Inflammatory macrophage (primary cell): ENCODE measurements around the gene TOP2A.

Experiments
- DNase-seq, 2 donors: peaks; one replicate each; pipeline ENCODE4 v3.0.0-alpha.2; 2020 to 2022

TOP2A gene

DNA sequence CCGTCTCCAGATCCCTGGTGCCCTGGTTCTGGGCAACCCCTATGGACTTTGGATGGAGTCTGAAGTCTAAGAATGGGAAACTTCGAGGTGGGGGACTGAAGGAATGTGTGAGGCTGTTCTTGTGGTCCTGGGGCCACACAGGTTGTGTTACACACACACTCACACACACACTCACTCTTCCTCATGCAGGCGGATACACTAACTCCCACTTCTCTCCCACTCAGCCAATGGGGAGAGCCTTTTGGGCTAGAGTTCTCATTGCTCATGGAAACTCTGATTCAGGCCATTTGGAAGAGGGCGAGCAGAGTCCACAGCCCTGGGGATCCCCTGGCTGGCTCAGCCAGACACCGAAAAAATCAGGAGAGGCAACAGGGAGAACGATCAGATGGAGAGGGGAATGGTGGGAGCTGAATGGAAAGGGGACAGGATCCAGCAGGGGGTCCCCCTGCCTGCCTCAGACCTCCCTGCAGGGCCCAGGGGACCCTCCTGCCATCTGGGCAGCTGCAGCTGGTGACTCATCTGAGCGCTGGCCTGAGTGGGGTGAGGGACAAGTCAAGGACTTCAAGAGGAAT lies 34.6 kb upstream of the TOP2A start:
- no peak for DNase-seq

DNA sequence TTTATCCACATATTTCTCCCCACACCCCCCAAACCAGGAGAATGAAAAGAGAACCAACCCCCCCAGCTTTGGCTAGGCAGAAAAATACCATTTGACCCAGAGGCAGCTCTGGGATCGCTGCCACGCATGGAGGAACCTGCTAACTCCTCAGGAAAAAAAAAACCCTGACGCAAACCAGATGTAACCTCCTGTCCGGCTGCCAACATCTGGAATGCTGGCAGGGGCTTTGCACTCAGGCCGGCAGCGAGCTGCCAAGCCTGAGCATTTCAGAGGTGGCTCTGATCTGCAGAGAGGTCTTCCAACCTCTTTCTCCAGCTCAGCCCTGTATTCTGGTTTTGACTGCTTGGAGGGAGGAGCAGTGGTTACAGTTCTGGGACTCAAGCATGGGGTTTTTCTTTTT lies 33.7 kb upstream of the TOP2A start:
- no peak for DNase-seq

DNA sequence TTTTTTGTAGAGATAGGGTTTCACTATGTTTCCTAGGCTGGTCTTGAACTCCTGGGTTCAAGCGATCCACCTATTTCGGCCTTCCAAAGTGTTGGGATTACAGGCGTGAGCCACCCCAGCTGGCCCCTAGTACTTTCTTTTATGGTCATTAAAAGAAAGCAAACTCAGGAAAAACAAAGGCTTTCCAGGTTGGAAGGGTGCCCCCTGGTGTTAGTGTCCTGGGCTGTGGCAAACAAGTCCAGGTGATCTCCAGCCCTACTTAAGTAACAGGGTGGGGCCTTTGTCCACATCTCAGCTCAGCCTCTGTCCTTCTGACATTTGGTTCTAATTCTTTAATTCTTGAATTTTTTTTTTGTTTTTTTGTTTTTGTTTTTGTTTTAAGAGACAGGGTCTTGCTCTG lies 32.5 kb upstream of the TOP2A start:
- peak; percentile 38 to 56 for DNase-seq

DNA sequence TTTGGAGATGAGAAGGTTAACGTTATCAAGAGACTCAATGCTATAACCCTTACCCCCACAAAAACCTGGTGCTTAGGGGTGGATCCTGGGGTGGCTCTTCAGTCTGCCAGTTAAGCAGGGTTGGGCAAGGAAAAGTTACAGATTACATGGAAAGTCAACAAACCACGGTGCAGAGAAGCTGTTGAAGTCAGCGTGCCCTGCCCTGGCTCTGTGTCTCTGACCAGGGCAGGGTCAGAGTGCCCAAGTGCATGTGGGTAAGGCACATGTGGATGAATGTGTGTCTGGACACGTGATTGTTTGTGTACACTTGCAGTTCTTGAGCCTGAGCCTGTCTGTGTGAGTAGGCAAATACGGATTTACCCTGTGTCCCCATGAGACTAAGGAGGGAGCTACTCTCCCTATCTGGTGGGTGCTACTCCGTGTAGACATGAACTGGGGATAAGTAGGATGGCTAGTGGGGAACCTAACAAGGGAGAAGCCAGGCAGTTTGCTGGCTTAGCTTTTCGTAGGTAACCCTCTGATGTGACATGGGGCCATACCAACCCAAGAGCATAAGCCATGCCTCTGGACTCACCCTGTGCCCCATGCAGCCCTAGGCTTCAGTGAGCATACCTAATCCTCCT lies 31.1 kb upstream of the TOP2A start:
- DNase-seq = peak in 1 of 2 donors; percentile 36

DNA sequence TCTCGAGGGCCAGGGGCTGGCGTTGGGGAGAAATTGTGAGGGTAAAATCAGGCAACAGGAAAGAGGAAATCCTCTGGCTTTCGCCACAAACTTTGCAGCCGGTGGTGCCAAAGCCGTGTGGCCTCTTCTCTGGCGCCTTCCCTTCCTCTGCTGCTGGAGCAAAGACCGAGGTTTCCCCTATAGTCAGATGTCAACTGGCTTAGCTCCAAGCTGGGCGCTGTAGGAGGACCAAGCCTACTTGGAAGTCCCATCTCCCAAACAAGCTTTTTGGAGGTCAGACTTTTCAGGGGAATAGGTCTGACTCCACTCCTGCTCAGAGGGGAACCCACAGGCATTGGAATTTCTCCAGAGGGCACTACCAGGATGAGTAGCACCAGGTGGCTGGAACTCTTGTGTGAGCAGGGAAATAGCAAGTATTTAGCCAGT lies 30.5 kb upstream of the TOP2A start:
- peak; percentile 30 to 44 for DNase-seq

DNA sequence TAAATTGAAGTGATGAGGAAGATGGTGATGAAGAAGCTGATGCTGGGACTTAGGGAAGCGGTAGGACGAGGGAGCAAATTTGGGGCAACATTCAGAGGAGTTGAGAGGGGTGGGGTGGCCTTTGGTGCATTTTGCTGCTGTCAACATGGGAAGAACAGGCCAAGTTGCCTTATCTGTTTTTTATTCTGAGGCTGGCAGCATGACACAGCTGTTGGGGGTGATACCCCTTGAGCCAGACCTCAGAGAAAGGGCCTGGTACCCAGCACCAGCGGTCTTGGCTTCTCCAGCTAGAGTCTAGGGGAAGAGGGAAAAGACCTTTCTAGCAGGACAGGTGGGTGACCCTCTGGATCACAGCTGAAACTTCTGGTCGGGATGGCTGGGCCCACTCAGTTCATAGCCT lies 30.1 kb upstream of the TOP2A start:
- DNase-seq = no peak

DNA sequence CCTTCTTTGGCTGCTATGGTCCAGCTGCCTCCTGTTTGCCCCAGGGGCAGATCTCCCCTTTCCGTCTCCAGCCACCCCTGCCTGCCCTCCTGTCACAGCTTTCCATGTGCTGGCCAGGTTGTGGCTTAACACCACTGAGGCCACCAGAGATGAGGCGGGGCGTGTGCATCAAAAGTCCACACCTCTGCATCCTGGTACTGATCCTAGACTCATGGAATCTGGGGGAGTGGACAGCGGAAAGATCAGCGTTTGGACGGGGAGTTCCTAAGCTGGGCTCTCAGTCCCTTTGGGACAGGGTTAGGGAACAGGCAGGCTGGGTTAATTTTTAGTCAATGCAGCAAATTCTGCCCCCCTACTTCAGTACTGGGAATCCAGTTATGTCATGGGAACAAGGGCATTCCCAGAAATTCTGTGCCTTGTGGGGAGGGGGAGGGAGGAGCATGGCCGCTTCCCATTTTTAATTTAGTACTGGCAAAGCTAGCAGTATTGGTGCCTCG lies 29.5 kb upstream of the TOP2A start:
- no peak for DNase-seq

DNA sequence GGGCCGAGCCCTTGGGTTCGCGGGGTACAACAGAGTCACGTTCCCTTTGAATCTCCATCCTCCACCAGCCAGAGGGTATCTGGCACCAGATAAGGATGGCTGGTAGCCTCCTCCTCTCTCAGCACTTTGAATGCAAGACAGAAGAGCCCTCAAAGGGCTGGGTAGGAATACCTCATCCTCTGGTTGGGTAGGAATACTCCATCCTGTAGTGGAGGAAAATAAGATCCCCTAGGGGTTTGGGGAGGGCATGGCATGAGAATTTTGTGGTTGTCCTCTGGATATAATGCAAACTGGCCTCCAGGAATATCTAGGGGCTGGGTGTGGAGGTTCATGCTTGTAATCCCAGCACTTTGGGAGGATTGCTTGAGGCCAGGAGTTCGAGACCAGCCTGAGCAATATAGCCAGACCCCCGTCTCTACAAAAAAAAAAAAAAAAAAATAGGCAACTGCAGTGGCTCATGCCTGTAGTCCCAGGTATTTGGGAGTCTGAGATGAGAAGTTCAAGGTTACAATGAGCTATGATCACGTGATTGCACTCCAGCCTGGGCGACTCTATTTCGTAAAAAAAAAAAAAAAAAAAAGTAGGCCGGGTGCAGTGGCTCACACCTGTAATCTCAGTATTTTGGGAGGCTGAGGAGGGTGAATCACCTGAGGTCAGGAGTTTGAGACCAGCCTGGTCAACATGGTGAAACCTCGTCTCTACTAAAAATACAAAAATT lies 28.2 kb upstream of the TOP2A start:
- no peak for DNase-seq

DNA sequence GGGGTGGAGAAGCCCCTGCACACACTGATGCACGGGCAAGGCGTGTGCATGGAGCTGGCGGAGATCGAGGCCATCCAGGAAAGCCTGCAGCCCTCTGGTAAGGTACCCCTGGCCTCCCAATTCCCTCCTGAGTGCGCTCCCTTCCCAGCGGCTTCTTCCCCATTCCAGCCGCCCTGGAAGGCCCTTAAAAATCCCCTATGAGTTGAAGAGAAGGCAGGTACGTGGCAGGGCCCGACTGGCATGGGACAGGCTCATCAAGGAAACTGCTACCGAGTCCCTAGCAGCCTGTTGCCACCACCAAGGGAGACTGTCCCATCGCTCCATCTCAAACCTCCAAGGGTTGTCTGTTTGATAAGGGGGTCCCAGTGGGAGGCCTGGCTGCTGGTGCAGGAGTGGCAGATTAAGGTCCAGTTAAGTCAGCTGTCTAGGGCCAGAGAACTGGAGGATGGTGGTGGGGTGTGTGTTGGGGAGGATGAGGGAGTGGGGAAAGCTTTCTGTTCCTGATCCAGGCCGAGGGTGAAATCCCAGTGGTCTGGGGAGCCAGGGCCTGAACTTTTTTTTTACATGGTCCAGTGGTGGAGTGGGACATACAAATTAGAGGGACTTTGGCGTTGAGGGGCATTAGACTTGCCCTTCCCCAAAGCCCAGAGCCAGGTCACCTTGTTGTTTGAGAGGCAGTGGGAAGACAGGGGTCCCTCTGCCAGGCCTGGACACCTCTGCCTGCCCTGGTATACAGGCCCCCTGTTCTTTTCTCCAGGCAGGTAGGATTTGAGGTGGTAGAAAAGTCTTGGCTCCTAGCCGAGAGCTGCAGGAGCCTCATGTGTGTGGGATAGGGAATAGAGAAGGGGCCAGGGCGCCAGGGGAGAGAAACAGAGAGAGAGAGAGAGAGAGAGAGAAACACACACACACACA lies 26.5 kb upstream of the TOP2A start:
- no peak for DNase-seq

DNA sequence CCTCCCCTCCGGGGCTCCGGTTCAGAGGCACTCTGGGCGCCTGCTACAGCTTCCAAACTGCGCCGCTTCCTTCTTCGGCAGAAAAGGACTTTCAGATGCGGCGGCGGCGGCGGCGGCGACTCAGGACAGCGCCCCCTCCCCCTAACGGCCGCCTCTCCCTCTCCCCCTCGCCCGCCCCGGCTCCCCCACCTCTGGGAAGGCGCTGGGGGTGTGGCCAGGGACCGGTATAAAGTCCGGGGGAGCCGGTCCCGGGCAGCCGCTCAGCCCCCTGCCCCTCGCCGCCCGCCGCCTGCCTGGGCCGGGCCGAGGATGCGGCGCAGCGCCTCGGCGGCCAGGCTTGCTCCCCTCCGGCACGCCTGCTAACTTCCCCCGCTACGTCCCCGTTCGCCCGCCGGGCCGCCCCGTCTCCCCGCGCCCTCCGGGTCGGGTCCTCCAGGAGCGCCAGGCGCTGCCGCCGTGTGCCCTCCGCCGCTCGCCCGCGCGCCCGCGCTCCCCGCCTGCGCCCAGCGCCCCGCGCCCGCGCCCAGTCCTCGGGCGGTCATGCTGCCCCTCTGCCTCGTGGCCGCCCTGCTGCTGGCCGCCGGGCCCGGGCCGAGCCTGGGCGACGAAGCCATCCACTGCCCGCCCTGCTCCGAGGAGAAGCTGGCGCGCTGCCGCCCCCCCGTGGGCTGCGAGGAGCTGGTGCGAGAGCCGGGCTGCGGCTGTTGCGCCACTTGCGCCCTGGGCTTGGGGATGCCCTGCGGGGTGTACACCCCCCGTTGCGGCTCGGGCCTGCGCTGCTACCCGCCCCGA lies 25.7 kb upstream of the TOP2A start, which contains the start of gene IGFBP4:
IGFBP4 (plus strand) TSS at position 255 of the 792 bp plus-strand sequence; CDS start at position 541, 286 bp downstream.
- peak; percentile 57 to 73 for DNase-seq

DNA sequence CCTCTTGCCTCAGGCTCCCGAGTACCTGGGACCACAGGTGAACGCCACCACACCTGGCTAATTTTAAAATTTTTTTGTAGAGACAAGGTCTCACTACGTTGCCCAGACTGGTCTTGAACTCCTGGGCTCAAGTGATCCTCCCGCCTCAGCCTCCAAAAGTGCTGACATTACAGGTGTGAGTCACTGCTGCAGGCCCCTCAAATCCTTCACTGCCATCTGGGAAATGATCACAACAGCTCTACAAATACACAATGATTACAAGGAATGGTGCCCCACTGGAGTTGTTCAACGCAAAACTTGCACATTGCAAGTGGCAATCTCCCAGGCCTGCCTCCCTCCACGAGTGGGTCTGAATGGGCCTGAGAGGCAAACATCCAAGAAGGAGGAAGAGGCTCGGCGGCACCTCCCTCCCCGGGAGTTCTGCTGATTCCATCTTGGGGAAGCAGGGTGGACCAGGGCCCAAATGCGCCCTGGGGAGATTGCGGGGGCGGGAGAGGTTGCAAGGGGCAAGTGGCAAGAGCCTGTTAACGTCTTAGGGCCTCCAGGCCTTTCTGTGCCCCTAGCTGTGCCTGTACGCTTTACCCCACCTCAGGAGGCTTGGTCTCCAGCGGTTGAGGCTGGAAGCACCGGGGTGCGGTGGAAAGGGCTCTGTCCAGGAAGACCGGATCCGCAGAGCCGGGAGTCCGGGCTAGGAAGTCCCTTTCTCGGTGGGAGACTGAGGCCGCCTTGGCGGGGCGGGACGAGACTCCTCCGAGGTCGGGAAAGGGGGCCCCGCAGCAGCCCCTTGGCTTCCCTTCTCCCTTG lies 24.9 kb upstream of the TOP2A start:
- DNase-seq = no peak

DNA sequence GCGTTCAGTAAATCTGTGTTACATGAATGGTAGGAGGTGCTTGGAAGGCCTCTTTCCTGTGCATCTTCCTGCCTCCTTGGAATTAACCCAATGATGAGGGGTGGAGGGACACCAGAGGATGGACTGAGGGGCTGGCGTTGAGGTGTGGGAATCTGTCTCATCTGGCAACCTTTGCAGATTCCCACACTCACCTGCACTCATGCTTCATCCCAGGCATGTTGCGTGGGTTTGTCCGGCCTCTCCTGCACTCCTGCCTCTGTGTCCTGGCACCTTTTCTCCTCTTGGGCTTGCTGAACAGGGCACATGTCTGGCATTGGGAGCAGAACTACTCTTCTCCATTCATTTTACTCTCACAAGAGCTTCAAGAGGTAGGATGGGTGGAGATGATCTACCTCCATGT lies 22.5 kb upstream of the TOP2A start:
- DNase-seq = no peak

DNA sequence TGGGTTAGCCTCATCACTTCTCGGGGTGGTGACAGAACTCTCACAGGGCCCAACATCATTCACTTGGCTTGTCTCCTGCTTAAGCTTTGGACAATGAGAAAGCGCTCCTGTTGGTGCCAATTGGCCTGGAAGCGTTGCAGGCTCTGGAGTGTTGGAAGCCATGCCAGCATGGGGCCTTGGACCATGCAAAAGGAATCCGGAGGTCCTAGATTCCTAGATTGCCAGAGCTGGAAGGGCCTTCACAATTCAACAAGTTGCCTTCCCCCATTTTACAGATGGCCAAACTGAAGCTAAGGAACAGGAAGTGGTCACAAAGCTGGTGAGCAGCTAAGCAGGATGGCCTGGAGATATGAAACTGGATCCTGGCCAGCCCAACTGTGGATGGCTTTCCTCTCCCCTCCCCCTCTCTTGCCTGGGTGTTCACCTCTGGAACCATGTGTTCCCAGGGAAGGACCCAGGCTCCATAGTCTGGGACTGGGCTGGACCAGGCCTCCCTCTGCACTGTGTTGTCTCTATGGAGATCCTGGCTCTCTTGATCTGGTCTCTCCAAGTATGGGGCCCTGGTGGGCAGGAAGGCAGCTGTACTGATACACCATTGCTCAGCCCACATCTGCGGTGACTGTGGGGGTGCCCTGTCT lies 19.5 kb upstream of the TOP2A start:
- peak; percentile 19 to 36 for DNase-seq

DNA sequence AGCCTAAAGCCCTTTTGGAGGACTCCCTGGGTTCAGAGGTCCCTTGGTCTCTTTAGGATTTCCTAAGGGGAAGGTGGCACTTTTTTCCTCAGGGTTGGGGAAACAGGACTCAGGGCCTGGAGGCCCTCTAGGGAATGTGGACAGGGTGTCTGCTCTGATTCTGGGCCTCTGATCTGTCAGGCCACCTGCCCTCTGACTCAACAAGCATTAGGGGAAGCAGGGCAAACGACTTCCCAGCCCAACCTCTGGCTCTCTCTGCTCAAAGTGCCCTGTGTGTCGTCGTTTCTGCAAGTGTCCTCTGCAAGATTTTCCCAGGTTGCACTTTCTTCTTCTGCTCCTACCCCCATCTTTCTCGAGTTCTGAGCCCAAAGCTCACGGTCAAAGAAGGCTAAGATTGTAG lies 18.9 kb upstream of the TOP2A start:
- DNase-seq = peak in 1 of 2 donors; percentile 39

DNA sequence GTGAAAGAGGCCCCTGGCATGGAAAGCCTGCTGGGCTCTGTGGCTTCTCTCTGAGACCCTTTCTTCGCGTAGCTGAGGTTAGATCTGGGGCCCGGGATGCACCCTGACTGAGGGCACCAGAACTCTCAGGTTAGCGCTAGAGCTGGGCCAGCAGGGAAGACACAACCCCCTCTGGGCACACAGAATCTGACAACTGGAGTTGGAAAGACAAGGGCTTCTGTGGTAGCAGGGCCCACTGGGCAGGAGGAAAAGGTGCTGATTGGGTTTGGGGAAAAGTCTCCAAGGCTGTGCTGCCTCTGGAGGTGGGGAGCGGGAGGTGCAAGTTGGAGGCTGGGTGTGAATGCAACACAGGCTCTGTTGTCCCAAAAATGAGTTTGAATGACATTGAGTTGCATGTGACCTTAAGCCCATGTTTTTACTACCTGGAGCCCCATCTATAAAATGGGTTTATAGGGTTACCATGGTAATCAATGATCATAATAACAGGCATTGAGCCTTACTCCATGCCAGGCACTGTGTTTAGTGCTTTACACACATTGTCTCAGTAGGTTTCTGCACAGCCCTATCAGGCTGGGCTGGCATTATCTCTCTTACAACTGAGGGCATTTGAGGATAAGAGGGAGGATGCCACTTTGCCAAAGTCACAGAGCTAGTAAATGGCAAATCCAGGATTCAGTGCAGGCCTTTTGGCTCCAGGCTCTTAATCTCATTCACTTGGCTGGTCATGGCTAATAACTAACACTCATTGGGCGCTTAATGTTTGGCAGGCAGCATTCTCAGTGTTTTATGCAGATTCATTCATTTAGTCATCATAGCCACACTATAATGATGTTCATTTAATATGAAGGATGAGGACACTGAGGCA lies 16.1 kb upstream of the TOP2A start:
- peak in 1 of 2 donors; percentile 24 for DNase-seq

DNA sequence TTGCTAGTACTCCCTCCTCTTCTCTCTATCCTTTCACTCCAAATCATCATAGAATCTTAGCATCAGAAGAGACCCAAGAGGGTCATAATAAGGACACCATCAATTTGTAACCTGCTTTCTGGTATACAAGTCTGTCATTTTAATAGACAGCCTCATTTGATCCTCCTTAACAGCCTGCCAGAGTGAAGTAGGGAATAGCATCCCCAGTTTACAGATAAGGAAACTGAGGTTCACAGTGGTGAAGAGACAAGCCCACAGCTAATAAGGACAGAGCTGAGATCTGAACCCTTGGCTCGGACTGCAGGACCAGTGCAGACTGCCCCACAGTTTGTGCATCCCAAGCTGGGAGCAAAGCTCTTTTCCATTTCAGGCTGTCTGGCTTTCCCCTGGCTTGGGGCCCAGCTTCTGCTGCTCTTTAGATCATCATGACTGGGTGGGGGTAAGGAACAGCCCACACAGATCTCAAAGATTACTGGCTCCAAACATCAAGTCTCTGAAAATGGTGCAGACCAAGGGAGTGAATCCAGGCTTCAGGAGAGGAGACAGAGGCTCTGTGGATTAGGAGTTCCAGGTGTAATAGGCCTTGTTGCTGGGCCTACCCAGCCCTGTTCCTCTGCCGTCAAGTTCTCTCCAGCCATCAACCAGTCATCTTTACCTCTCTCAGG lies 15.3 kb upstream of the TOP2A start:
- DNase-seq = no peak

DNA sequence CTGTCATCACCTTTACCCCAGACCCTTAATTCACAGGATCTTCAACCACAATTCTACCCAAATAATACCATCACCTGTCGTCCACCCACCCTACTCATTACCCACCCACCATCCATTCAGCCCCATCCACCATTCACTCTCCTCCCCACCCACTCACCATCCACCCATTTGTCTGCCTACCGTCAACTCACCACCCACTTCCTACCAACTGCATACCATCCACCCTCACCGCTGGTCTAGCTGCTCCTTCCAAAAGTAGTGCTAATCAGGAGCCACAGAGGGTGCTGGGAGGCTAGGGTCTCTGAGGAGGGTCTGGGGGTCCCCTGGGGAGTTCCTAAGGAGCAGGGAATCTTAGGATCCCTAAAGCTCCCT lies 13.5 kb upstream of the TOP2A start:
- DNase-seq = no peak

DNA sequence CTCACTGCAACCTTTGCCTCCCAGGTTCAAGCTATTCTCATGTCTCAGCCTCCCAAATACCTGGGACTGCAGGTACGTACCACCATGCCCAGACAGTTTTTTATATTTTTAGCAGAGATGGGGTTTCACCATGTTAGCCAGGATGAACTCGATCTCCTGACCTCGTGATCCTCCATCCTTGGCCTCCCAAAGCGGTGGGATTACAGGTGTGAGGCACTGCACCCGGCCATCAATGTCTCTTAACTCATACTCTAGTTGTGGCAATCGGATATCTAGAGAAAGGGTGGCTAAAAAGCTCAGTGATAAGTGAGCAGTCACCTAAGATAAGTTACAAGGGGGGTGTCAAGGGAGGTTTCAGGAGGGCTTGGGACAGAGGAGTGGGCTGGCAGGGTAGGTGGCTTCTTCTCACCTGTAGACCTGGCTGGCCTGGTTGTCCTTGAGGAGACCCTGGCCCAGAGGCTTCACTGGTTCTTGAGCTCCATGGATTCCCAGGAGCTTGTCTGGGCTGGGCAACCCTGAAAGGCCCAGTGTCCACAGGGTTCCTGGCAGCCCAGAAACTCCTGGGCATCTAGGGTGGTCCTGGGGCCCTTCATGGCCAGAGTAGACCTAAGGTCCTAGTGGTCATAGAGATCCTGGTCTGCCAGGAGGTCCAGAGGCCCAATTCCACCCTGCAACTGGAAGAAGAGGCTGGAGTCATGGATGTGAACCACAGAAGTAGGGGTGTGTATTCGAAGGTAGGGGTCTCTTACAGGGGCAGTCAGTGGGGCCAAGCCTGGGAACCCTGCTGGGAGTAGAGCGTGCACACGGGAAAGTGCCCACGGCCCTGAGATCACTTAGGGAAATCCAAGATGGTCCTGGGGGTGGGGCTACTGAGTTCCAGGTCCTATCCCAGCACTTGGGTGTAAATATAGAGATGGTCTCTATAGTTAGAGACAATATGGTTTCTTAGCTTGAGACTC lies 12.9 kb upstream of the TOP2A start:
- no peak for DNase-seq
